HG02571 (cell line): Measurements from ENCODE around the gene XIST.
"Not testable (repeated sequence)": the region's sequence is repeated elsewhere in the genome, so short reads cannot be mapped to it uniquely, and the experiment has no call there.

Experiments
- ATAC-seq: cut with Tn5 transposase; IDR thresholded peaks from one replicate; pipeline ENCODE4 v1.9.1; 2021; ENCODE audit warnings: mild to moderate bottlenecking, moderate library complexity; ENCODE audit not compliant: unreplicated experiment

XIST gene

DNA sequence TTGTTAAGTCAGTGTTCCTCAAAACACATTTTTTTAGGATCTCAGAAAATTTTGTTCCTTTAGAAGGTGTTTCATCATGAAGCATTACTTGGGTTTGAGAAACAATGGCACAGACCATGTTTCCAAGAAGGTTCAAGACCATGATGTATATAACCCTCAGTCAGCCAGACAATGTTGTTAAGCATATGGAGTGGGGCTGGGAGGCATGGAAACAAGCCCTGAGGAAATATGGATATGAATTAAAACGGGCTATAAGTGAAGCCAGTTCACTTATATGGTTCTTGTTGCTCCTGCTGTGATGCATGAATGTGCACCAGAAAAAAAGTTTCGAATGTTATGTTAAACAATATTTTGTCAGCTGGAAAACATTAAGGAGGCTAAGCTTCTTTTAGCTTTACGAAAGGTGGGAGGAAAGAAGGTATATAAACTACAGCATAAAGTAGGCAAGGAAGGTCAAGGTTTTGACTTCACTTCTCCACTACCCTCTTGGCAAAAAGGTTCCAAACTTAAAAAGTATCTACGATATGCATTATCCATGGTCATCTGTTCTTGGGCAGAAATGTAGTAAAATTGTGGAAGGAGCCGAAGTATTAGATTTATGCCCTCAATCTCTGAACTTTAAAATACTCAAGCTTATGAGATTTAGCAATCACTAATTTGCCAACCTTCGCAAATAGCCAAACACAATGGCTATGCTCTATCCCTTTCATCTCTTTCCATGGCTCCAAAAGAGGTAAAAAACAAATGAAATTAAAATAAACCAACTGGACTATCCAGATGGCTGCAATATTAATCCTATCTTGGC lies 12.2 kb downstream of the XIST start:
- no peak for ATAC-seq

GRCh38 chrX:73839152-73839551 lies 13.4 kb downstream of the XIST start:
- no peak for ATAC-seq

- no peak for ATAC-seq
These were observed 14.4 kb downstream of the XIST start for GRCh38 chrX:73838123-73838522.

- no peak for ATAC-seq
These were observed 15.5 kb downstream of the XIST start for GRCh38 chrX:73836956-73837477.

DNA sequence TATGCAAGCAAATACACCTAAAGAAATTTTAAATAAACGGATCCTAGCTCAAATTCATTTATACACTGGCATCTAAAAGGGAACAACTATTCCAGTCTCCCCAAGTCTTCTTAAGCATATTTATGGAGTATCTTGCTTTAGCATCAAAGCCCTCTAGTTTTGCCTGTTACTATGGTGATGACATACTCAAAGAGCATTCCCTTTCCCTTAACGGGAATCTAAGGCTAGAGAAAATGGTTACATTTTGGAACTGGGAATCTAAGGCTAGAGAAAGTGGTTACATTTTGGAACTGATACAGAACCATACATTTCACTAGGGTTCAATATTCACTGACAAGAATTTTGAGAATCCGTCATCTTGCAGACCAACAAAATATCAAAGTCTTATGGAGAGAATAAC lies 18.3 kb downstream of the XIST start:
- no peak for ATAC-seq

DNA sequence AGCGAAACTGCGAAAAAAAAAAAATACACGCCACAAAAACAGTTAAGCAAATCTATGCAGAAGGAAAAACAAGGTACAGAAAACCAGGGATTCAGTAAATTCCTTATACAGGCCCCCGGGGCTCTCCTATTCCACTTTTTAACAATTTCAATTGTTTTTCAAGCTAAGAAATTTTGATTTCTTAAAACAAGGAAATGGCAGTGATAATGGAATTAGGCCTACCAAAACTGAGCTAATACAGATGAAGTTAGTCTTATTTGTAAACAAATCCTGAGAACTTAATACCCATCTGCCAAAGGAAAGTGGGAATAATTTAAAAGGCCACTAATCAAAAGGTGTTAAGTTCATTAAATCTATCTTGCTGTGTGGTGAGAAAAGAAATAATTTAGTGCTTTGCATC lies 20.2 kb downstream of the XIST start:
- no peak for ATAC-seq

DNA sequence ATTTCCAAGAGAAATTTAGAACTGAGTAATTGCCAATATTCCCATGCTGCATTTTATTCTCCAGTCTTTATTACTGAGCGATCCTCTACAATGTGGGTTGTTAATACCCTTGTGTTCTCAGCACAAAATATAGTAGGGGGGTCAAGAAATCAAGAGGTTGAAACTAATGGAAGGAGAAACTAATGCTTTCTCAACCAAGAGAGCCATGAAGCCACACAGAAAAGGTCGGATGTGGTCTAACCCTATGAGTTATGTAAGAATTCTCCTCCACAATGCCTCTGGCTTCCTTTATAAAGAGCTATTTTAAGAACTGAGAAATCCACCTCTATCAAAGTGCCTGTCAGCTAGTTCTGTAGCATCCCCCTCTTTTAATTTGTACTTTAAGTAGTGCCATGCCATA lies 21.0 kb downstream of the XIST start:
- ATAC-seq = no peak

GRCh38 chrX:73830489-73831414 lies 21.8 kb downstream of the XIST start:
- ATAC-seq = no peak

DNA sequence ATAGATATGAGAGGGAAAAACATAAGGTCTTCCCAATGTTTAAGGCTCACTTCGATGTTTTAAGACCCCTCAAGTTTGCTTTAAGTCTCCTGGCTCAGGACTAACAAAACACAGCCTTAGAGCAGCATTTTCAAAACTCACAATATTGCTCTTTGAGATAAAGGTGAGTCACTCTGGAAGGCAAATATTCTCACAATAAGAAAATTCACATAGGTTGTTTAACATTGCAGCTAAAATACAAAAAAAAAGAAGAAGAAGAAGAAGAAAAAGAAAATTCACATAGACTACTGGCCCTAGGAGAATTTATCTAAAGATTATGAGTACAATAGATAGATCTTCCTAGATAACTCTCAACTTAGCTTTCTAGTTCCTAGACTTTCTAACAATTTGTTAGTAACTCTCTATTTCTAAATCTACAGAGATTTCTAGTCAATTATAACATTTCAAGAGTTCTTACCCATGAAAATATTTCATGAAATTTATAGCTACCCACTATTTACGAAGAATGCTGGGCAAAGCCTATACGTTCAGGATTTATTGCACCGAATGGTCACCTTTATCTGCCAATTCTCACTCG lies 22.5 kb downstream of the XIST start:
- no peak for ATAC-seq

GRCh38 chrX:73828080-73828720 lies 24.3 kb downstream of the XIST start:
- ATAC-seq = no peak

DNA sequence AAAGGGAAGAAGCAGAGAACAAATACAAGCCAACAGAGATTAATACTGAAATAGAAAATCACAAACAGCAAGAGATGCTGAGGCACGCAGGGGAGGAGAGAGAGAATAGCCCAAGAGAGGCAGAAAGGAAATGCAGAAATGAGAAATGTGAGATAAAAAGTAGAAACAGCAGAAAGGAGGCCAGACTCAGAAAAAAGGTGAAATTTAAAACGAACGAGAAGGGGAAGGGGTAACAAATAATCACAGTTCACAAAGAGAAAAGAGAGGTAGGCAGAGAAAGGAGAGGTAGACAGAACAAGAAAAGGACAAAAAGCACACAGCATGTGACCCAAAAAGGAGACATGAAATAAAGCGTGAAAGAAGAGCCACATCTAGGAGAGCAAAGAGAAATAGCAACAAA lies 25.1 kb downstream of the XIST start:
- ATAC-seq = no peak

DNA sequence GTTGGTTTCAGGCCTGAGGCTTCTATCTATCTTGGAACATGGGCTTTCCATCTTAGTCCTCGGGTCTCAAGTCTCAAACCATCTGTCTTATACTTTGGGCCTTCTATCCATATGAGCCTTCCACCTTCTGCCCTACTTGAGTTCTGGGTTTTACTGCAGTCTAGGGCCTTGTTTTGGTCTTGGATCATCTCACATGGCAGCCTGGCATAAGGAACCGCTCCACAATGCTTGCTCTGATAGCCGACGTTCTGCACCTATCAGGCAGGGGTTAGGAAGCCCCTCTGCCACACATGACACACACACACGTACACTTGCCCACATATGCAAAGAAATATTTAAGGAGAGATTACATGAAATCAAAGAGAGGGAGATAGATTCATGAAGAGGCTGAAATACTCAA lies 25.5 kb downstream of the XIST start:
- ATAC-seq = no peak

- no peak for ATAC-seq
These were observed 26.9 kb downstream of the XIST start for GRCh38 chrX:73825569-73825968.

- no peak for ATAC-seq
These were observed 29.0 kb downstream of the XIST start for GRCh38 chrX:73823473-73824004.

- ATAC-seq = no peak
These were observed 29.7 kb downstream of the XIST start for GRCh38 chrX:73822775-73823174.

- no peak for ATAC-seq
These were observed 30.5 kb downstream of the XIST start for GRCh38 chrX:73821921-73822559.

DNA sequence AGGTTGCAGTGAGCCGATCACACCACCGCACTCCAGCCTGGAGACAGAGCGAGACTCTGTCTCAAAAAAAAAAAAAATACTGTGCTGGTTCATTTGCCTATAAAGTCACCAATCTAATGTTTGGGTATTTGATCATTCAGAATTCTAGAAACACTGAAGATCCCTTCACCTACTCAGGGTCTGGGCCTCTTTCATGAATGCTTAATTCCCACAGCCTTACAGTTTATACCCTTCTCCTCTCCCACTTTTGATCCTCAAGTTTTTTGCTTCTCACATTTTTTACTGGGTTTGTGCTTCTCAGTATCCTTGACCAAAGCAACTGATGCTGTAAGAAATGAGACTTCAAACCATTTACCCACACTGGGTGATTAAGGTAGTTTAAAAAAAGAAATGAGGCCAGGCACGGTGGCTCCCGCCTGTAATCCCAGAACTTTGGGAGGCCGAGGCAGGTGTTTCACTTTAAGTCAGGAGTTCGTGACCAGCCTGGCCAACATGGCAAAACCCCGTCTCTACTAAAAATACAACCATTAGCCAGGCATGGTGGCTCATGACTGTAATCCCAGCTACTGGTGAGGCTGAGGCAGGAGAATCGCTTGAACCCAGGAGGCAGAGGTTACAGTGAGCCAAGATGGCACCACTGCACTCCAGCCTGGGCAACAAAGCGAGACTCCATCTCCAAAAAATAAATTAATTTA lies 32.5 kb downstream of the XIST start:
- not testable (repeated sequence) for ATAC-seq

GRCh38 chrX:73818200-73819116 lies 34.1 kb downstream of the XIST start:
- no peak for ATAC-seq
